Fibroblast of lung (primary cell): Measurements from ENCODE around the gene PAX2. TPM values are rescaled to one million over a fixed set of nuclear protein-coding genes. Genes with fewer than 3 reads are reported as not detected.

Experiments
- DNase-seq, 2 donors: peaks; one replicate each; pipeline versions ENCODE4 v3.0.0 to v3.0.0-alpha.2; 2010; ENCODE audit warnings: low read depth in 2 of 2
- H2AFZ ChIP-seq: 2 replicates; pipeline ENCODE4 v1.5.1; 2012; ENCODE audit warnings: low read length, control low read depth, inconsistent platforms
- H3K27ac ChIP-seq: 2 replicates; pipeline ENCODE4 v1.5.1; 2011; ENCODE audit warnings: low read length, control low read depth; ENCODE audit not compliant: insufficient read depth
- H3K27me3 ChIP-seq: 2 replicates; pipeline ENCODE4 v1.5.1; 2011; ENCODE audit warnings: mild to moderate bottlenecking, low read length; ENCODE audit not compliant: control insufficient read depth, insufficient read depth
- H3K36me3 ChIP-seq: 2 replicates; pipeline ENCODE4 v1.5.1; 2011; ENCODE audit warnings: low read length; ENCODE audit not compliant: control insufficient read depth, insufficient read depth
- H3K4me1 ChIP-seq: 2 replicates; pipeline ENCODE4 v1.5.1; 2011; ENCODE audit warnings: low read length; ENCODE audit not compliant: control insufficient read depth, insufficient read depth; ENCODE audit errors: extremely low read depth
- H3K4me2 ChIP-seq: 2 replicates; pipeline ENCODE4 v1.5.1; 2011; ENCODE audit warnings: low read length, control low read depth; ENCODE audit not compliant: insufficient read depth; ENCODE audit errors: extremely low read depth
- H3K4me3 ChIP-seq, 4 experiments: fragments of 200-600 bp in 1 of 4; sonication (generic) in 1 of 4; replicated peaks in 1 of 4; 2 replicates each; pipeline ENCODE4 v1.5.1; 2011 to 2016; ENCODE audit warnings: low read length in 4 of 4, low read depth in 3 of 4, mild to moderate bottlenecking in 3 of 4, control low read depth in 2 of 4, inconsistent platforms in 1 of 4, mixed read lengths in 1 of 4; ENCODE audit not compliant: insufficient read depth in 1 of 4; ENCODE audit errors: control extremely low read depth in 1 of 4
- H3K79me2 ChIP-seq: 2 replicates; pipeline ENCODE4 v1.5.1; 2012; ENCODE audit warnings: mild to moderate bottlenecking, low read length, inconsistent platforms; ENCODE audit not compliant: control insufficient read depth, insufficient read depth
- H3K9ac ChIP-seq: 2 replicates; pipeline ENCODE4 v1.5.1; 2011; ENCODE audit warnings: mild to moderate bottlenecking, low read length, control low read depth; ENCODE audit not compliant: insufficient read depth
- H3K9me3 ChIP-seq: 2 replicates; pipeline ENCODE4 v1.5.1; 2012; ENCODE audit warnings: low read depth, low read length; ENCODE audit not compliant: control insufficient read depth, insufficient read depth
- H4K20me1 ChIP-seq: 2 replicates; pipeline ENCODE4 v1.5.1; 2011; ENCODE audit warnings: low read length; ENCODE audit not compliant: control insufficient read depth, insufficient read depth; ENCODE audit errors: extremely low read depth
- EZH2 ChIP-seq: IDR thresholded peaks from 2 replicates; pipeline ENCODE4 v1.5.1; 2012; ENCODE audit warnings: low read length, control low read depth, mild to moderate bottlenecking; ENCODE audit errors: missing control alignments
- polyA plus RNA-seq, 2 donors: library from polyadenylated mRNA; depleted of rRNA in 1 of 2; stranded (reverse) in 1 of 2; unstranded in 1 of 2; fragments of >200 nt; gene quantifications; 2 replicates each; pipeline ENCODE4 v1.2.1, GENCODE V29; 2011 to 2012; ENCODE audit warnings: missing spikeins in 1 of 2
- total RNA-seq: library from RNA; depleted of rRNA; stranded (reverse); fragments of >200 nt; gene quantifications from 2 replicates; pipeline ENCODE4 v1.2.1, GENCODE V29; 2014
- TF ChIP-seq, protein P1 (sequence below), 2 donors: IDR thresholded peaks in 1 of 2; conservative IDR thresholded peaks in 1 of 2; 1 replicate in 1 of 2; 2 replicates in 1 of 2; pipeline ENCODE4 v1.5.1; 2011 to 2012; ENCODE audit warnings: low read length in 2 of 2, control low read depth in 1 of 2, inconsistent platforms in 1 of 2, low read depth in 1 of 2, mild to moderate bottlenecking in 1 of 2

The PAX2 gene
- total and polyA plus RNA-seq, 2 donors (not counting 1 experiment from before 2014, with no cell fraction given): not detected

- Histone ChIP-seq H3K4me3 (no peak overlapping the region), H2AFZ (no peak overlapping the region), H3K4me1 (no peaks in the 10 kb centered on the region), H3K4me2 (no peak overlapping the region), H3K9ac (no peak overlapping the region), H3K27ac (no peak overlapping the region), H3K79me2 (no peaks in the 10 kb centered on the region), H3K9me3 (no peaks in the 10 kb centered on the region), H4K20me1 (no peaks in the 10 kb centered on the region), H3K36me3 (no peaks in the 10 kb centered on the region), H3K27me3 (peaks cover 30% of the 10 kb centered on the region)
- TF ChIP-seq, protein P1, sequence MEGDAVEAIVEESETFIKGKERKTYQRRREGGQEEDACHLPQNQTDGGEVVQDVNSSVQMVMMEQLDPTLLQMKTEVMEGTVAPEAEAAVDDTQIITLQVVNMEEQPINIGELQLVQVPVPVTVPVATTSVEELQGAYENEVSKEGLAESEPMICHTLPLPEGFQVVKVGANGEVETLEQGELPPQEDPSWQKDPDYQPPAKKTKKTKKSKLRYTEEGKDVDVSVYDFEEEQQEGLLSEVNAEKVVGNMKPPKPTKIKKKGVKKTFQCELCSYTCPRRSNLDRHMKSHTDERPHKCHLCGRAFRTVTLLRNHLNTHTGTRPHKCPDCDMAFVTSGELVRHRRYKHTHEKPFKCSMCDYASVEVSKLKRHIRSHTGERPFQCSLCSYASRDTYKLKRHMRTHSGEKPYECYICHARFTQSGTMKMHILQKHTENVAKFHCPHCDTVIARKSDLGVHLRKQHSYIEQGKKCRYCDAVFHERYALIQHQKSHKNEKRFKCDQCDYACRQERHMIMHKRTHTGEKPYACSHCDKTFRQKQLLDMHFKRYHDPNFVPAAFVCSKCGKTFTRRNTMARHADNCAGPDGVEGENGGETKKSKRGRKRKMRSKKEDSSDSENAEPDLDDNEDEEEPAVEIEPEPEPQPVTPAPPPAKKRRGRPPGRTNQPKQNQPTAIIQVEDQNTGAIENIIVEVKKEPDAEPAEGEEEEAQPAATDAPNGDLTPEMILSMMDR (conservative IDR thresholded peaks at IDR 0.05 in 1 of 2, IDR thresholded peaks at IDR 0.05 in 1 of 2; ENCODE audit: low read depth in 1 of 2, low read length in 2 of 2): no peak
- no peak for TF ChIP-seq EZH2
- DNase-seq: no peak
Measured at GRCh38 chr10:100811261-100811660, 65.9 kb downstream of the PAX2 start.

GRCh38 chr10:100811752-100812750, 66.7 kb downstream of the PAX2 start:
- H3K9ac ChIP-seq: no peak overlapping the region
- no peak for DNase-seq
- TF ChIP-seq, protein P1 (conservative IDR thresholded peaks at IDR 0.05 in 1 of 2, IDR thresholded peaks at IDR 0.05 in 1 of 2; ENCODE audit: low read depth in 1 of 2, low read length in 2 of 2): no peak
- no peak for TF ChIP-seq EZH2
- no peaks in the 10 kb centered on the region for H3K79me2 ChIP-seq
- no peaks in the 10 kb centered on the region for H3K4me1 ChIP-seq
- H2AFZ ChIP-seq: no peak overlapping the region
- H3K4me2 ChIP-seq: no peak overlapping the region
- H3K9me3 ChIP-seq: no peaks in the 10 kb centered on the region
- H3K4me3 ChIP-seq: no peak overlapping the region
- H3K36me3 ChIP-seq: no peaks in the 10 kb centered on the region
- no peak overlapping the region for H3K27ac ChIP-seq
- peaks cover 28% of the 10 kb centered on the region for H3K27me3 ChIP-seq
- H4K20me1 ChIP-seq: no peaks in the 10 kb centered on the region

DNA sequence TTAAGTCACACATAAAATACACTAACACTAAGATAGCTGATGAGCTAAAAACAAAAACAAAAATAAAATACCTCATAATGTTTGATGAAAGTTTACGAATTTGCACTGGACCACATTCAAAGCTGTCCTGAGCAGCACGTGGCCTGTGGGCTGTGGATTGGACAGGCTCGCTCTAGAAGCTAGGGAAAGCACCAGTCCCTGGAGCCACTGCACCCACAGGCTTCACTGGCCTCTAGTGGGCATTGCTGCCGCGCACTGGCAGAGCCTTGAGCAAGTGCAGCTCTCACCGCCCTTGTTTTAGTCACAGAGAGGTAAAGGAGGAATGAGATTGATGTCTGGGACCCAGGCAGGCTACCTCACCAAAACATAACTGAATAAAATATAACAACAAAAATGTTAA, 67.6 kb downstream of the PAX2 start:
- H2AFZ ChIP-seq: no peak overlapping the region

More for the DNA sequence above, 67.6 kb downstream of the PAX2 start:
- Histone ChIP-seq H3K4me2 (no peak overlapping the region), H3K79me2 (no peaks in the 10 kb centered on the region), H3K27me3 (peaks cover 30% of the 10 kb centered on the region), H3K4me3 (no peak overlapping the region), H3K36me3 (no peaks in the 10 kb centered on the region), H3K9ac (no peak overlapping the region), H3K9me3 (no peaks in the 10 kb centered on the region), H3K4me1 (no peaks in the 10 kb centered on the region), H4K20me1 (no peaks in the 10 kb centered on the region), H3K27ac (no peak overlapping the region)
- no peak for DNase-seq
- TF ChIP-seq, protein P1 (conservative IDR thresholded peaks at IDR 0.05 in 1 of 2, IDR thresholded peaks at IDR 0.05 in 1 of 2; ENCODE audit: low read depth in 1 of 2, low read length in 2 of 2): no peak
- TF ChIP-seq EZH2: no peak
